Breast epithelium (tissue), 4 donors: ENCODE results near the gene WDR18. TPM values are rescaled to one million over a fixed set of nuclear protein-coding genes. Genes with fewer than 3 reads are reported as not detected.

ENCODE experiments used
- DNase-seq, 2 donors: peaks; one replicate each; pipeline ENCODE4 v3.0.0-alpha.2; 2019; ENCODE audit warnings: low spot score in 2 of 2
- H3K27ac ChIP-seq, 2 donors: fragments of 200-600 bp; sonication (generic) in 1 of 2; one replicate each; pipeline ENCODE4 v1.5.1; 2016 to 2019; ENCODE audit warnings: mild to moderate bottlenecking in 1 of 2
- H3K27me3 ChIP-seq, 2 donors: fragments of 200-600 bp; sonication (generic) in 1 of 2; one replicate each; pipeline versions ENCODE4 v1.5.1 to v1.6.0; 2017 to 2019; ENCODE audit warnings: control low read depth in 1 of 2, mild to moderate bottlenecking in 1 of 2
- H3K36me3 ChIP-seq: fragments of 200-600 bp; one replicate; pipeline ENCODE4 v1.5.1; 2019
- H3K4me1 ChIP-seq, 2 donors: fragments of 200-600 bp; sonication (generic); one replicate each; pipeline ENCODE4 v1.5.1; 2016 to 2019; ENCODE audit warnings: control low read depth in 1 of 2
- H3K4me3 ChIP-seq, 3 donors: fragments of 200-600 bp; sonication (generic); 1 replicate in 2 of 3; 2 replicates in 1 of 3; pipeline ENCODE4 v1.5.1; 2016 to 2019; ENCODE audit warnings: mild to moderate bottlenecking in 3 of 3, moderate library complexity in 2 of 3
- H3K9me3 ChIP-seq, 2 donors: fragments of 200-600 bp; sonication (generic) in 1 of 2; one replicate each; pipeline ENCODE4 v1.5.1; 2016 to 2019; ENCODE audit warnings: control low read depth in 1 of 2
- CTCF ChIP-seq, 3 donors: fragments of 450-650 bp; IDR thresholded peaks; one replicate each; pipeline ENCODE4 v1.5.1; 2016 to 2017; ENCODE audit warnings: antibody characterized with exemption in 3 of 3, mild to moderate bottlenecking in 3 of 3, moderate library complexity in 3 of 3
- POLR2A ChIP-seq: fragments of 450-650 bp; IDR thresholded peaks from one replicate; pipeline ENCODE4 v1.6.1; 2016; ENCODE audit warnings: antibody characterized with exemption, mild to moderate bottlenecking, moderate library complexity
- POLR2AphosphoS5 ChIP-seq, 3 donors: sonication (generic); formaldehyde crosslinking; IDR thresholded peaks; one replicate each; pipeline ENCODE4 v1.6.1; 2017; ENCODE audit warnings: antibody characterized with exemption in 3 of 3
- intact Hi-C: fragments of 100-400 bp; cut with DNase I; formaldehyde crosslinking; loops from one replicate; pipeline ENCODE4 v1.15.1; 2023; ENCODE audit warnings: low total_unique reads
- total RNA-seq, 3 donors: library from RNA; depleted of rRNA; stranded (reverse); fragments of >200 nt; gene quantifications; one replicate each; pipeline ENCODE4 v1.1.0, GENCODE V29; 2016

WDR18 gene
- total RNA-seq = 10 to 100 TPM; 19.2 to 69.2 (median 49.8) TPM

GRCh38 chr19:984165-984967 is at the start of gene WDR18:
Gene WDR18, plus strand, starts transcription at chr19:984345. Its CDS starts 9 bp downstream, at chr19:984354.
- peak; percentile 90 to 93 for DNase-seq
- Histone ChIP-seq H3K27me3 (no peaks in the 10 kb centered on the region), H3K36me3 (no peaks in the 10 kb centered on the region), H3K27ac (peak within 1 kb of the TSS; percentile 89 to 91), H3K4me1 (no peaks in the 10 kb centered on the region), H3K9me3 (no peaks in the 10 kb centered on the region), H3K4me3 (peak within 1 kb of the TSS; percentile 78 to 100 (median 95))
- TF ChIP-seq CTCF (IDR thresholded peaks at IDR 0.05) = peak in 2 of 3 donors; percentile 29 to 45
- no peak for TF ChIP-seq POLR2A
- TF ChIP-seq POLR2AphosphoS5 (IDR thresholded peaks at IDR 0.05) = peak; percentile 82 to 92 (median 90)
- intact Hi-C loops = loop anchor here (1.0 to 10.0 kb wide), 3 partner anchors 59 to 230 kb away; partner anchors contain the start of genes CFD and MISP

- TF ChIP-seq POLR2A (no peak), CTCF (IDR thresholded peaks at IDR 0.05) (peak in 2 of 3 donors; percentile 16 to 21), POLR2AphosphoS5 (IDR thresholded peaks at IDR 0.05) (peak in 2 of 3 donors; percentile 72 to 89)
- H3K27me3 ChIP-seq = no peaks in the 10 kb centered on the region
- H3K4me1 ChIP-seq = peaks cover 4 to 11% of the 10 kb centered on the region in 2 donors
- H3K4me3 ChIP-seq = peak overlapping the region in 2 of 3 donors; percentile 5 to 21
- H3K9me3 ChIP-seq = no peaks in the 10 kb centered on the region
- intact Hi-C loops = no loop called here
- DNase-seq = peak; percentile 86 to 95
- H3K27ac ChIP-seq = peak overlapping the region; percentile 39 to 69
- no peaks in the 10 kb centered on the region for H3K36me3 ChIP-seq
Observed at GRCh38 chr19:934865-935479, 49.2 kb upstream of the WDR18 start.

- intact Hi-C loops = no loop called here
- no peak overlapping the region for H3K27ac ChIP-seq
- H3K36me3 ChIP-seq = no peaks in the 10 kb centered on the region
- H3K4me3 ChIP-seq = no peak overlapping the region
- no peaks in the 10 kb centered on the region for H3K9me3 ChIP-seq
- no peak for DNase-seq
- no peaks in the 10 kb centered on the region for H3K27me3 ChIP-seq
- TF ChIP-seq POLR2A = no peak
- TF ChIP-seq CTCF (IDR thresholded peaks at IDR 0.05) = no peak
- TF ChIP-seq POLR2AphosphoS5 (IDR thresholded peaks at IDR 0.05) = no peak
- peaks cover 6 to 11% of the 10 kb centered on the region in 2 donors for H3K4me1 ChIP-seq
Observed at GRCh38 chr19:936175-936546, 48.0 kb upstream of the WDR18 start.

- no peak for TF ChIP-seq POLR2AphosphoS5 (IDR thresholded peaks at IDR 0.05)
- TF ChIP-seq CTCF (IDR thresholded peaks at IDR 0.05) = no peak
- no peak for TF ChIP-seq POLR2A
- Histone ChIP-seq H3K4me1 (peaks cover 8 to 11% of the 10 kb centered on the region in 2 donors), H3K36me3 (no peaks in the 10 kb centered on the region), H3K9me3 (no peaks in the 10 kb centered on the region), H3K27me3 (no peaks in the 10 kb centered on the region), H3K4me3 (no peak overlapping the region), H3K27ac (no peak overlapping the region)
- intact Hi-C loops = no loop called here
- DNase-seq = no peak
Observed at GRCh38 chr19:937259-937694, 46.9 kb upstream of the WDR18 start.
